Activated CD4-positive, alpha-beta T cell treated with anti-CD3 and anti-CD28 coated beads, Interleukin-2, Interleukin-4, amounts not matched to agents 100 ng/mL and 50 ng/mL, durations not matched to agents 16 hours and 8 hours (primary cell): Measurements from ENCODE around the gene CCNB1.
"Not testable (repeated sequence)": the region's sequence is repeated elsewhere in the genome, so short reads cannot be mapped to it uniquely, and the experiment has no call there.

Experiments used
- DNase-seq: peaks from one replicate; pipeline ENCODE4 v3.0.0-alpha.2; 2020; ENCODE audit warnings: low spot score

Gene CCNB1

DNA sequence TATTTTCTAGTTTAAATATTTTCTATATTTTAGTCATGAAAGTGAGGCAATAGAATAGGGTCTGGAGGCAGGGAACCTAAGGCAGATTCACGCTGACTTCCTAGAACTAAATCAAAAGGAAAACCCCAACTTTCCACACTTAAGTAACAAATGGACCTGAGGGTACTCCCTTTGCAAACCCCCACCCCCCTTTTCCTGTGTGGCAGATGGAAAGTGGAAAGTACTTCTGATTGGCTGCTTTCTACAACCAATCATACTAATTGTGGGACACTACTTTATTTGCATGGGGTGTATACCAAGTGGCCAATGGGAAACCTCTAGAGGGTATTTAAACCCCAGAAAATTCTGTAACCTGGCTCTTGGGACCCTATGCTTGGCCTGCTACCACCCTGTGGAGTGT is 17.7 kb downstream of the CCNB1 start:
- DNase-seq = no peak

DNA sequence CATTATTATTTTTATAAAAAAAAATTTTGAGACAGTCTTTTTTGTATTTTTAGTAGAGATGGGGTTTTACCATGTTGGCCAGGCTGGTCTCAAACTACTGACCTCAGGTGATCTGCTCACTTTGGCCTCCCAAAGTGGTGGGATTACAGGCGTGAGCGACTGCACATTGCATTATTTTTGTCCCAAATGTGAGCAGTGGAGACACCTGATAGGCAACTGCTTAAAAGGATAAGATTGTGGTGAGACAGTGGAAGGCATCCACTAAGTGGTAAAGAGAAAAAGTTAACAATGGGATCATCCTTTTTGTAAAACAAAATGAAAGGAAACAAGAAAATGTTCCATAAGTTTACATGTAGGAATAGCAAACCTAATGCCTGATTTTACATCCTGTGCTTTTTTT is 20.4 kb downstream of the CCNB1 start:
- DNase-seq = no peak

DNA sequence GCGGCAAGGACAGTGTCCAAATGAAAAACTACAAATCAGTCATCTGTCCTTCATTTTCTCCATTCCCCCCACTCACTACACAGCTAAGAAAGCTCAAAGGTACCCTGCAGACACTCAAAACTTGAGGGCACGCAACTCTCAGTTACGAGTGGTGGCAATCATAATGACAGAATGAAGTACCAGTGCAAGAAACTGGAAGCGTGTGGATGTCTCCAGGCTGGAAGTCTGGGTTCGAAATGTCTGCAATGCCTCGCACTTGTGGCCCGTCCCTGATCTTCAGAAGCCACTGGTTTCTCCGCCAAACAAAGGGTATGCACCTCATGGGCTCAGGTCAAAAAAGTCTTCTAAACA is 21.8 kb downstream of the CCNB1 start:
- no peak for DNase-seq

GRCh38 chr5:69189162-69190086 is 22.5 kb downstream of the CCNB1 start, which contains the start of gene CENPH:
CENPH (plus strand) TSS chr5:69189583; CDS start chr5:69189635, 52 bp downstream.
- peak; percentile 95 for DNase-seq

- DNase-seq = no peak
Measured at GRCh38 chr5:69202497-69202896, 35.5 kb downstream of the CCNB1 start.

- no peak for DNase-seq
Measured at GRCh38 chr5:69206528-69207190, 39.7 kb downstream of the CCNB1 start.

GRCh38 chr5:69209602-69210001 is 42.7 kb downstream of the CCNB1 start:
- no peak for DNase-seq

DNA sequence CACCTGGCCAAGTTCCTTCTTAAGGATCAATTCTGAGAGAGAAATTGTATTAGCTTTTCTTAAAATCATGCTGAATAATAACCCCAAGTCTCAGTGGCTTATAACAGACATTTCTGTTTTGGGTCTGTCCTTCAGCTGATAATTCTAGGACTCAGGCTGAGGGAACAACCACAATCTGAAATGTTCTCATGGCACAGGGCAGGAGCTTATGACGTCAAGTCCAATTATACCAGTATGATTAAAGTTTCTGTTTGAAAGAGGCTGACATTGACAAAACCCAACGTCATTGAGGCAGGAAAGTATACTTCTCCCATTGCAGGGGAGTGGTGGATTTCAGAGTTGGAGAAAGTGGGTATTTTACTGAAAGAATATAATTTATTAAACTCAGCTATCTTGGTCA is 44.2 kb downstream of the CCNB1 start:
- DNase-seq = no peak

GRCh38 chr5:69212022-69212421 is 45.1 kb downstream of the CCNB1 start:
- DNase-seq = no peak

GRCh38 chr5:69213513-69214215 is 46.7 kb downstream of the CCNB1 start:
- no peak for DNase-seq

DNA sequence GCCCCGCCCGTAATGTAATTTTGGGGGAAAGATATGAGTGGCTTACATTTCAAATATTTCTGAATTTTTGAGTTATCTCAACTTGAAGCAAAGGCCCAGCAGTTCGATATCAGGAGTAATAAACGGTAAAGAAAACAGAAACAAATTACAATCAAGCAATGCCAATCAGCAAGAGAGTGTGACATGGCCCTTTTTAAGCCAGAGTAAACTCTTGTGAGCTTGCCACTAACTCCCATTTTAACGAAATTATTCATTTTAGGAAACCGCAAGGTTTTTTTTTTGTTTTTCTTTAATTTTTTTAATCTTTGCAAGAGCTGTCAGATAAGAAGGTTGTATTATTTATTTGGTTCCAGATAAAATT is 50.2 kb downstream of the CCNB1 start:
- DNase-seq = peak; percentile 4

- peak; percentile 97 for DNase-seq
Measured at GRCh38 chr5:69217548-69218526, 50.9 kb downstream of the CCNB1 start.

DNA sequence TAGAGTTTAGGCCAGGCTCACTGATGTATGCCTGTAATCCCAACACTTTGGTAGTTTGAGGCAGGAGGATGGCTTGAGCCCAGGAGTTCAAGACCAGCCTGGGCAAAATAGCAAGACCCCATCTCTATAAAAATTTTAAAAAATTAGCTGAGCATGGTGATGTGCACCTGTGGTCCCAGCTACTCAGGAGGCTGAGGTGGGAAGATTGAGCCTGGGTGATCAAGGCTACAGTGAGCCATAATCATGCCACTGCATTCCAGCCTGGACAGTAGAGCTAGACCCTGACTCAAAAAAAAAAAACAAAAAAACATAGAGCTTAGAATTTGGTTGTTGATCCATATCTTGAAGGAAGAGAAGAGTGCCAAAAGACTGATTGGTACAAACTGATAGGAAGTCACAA is 53.0 kb downstream of the CCNB1 start:
- DNase-seq = no peak

- not testable (repeated sequence) for DNase-seq
Measured at GRCh38 chr5:69220371-69220770, 53.4 kb downstream of the CCNB1 start.

GRCh38 chr5:69220833-69221232 is 53.9 kb downstream of the CCNB1 start:
- DNase-seq = not testable (repeated sequence)

- DNase-seq = no peak
Measured at GRCh38 chr5:69224520-69224919, 57.6 kb downstream of the CCNB1 start.

GRCh38 chr5:69225860-69226259 is 58.9 kb downstream of the CCNB1 start:
- DNase-seq = no peak
